HG02642 (cell line): ENCODE results near the gene MEGF11.

Experiments
- ATAC-seq: cut with Tn5 transposase; IDR thresholded peaks from one replicate; pipeline ENCODE4 v1.9.1; 2021; ENCODE audit warnings: mild to moderate bottlenecking; ENCODE audit not compliant: unreplicated experiment, poor library complexity

Gene MEGF11

GRCh38 chr15:66076591-66077319 is 176.8 kb downstream of the MEGF11 start:
- no peak for ATAC-seq

DNA sequence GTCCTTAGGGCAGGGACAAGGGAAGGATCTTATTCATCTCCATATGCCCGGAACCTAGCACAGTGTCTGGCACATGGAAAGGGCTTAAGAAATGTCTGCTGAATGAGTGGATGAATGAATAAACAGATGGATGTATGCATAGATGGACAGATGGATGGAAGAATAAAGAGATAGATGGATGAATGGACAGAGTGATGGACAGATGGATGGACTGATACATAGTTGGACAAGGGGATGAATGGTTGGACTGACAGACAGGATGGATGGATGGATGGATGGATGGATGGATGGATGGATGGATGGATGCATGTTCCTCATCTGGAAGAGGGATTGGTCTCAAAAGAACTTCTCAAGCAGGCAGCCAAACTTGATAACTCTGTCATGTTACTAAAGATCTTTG is 177.6 kb downstream of the MEGF11 start:
- no peak for ATAC-seq

DNA sequence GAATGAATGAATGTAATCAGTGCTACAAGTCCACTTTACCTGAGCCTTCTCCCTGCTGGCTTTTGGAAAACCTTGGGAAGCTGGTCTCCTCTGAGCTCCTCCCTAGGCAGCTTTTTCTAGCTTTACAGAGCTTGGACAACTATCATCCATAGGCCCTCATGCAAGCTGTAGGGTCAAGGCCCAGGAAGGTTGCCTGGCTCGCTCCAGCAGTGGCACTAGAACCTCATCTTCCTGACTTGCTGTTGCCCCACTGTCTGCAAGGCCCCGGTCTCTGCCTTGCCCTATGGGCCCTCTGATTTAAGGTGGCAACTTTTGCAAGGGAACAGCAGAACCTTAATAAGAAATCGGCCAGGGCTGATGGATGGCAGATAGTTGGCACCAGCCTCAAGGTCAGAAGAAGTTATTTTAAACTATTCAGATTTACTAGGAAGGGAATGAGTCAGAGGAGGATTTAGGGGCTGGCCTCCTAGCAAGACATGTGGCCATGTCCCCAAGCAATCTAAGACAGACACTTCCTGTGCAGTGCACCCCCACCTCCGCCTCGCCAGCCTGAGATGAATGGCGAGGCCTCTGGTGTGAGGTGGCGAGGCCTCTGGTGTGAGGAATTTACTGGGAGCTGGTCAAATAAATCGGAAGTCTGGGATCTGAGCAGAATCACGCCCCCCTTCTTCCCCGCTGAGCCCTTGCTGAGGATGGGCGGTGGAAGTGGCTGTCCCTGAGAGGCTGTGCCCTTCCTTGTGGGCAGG is 180.8 kb downstream of the MEGF11 start:
- no peak for ATAC-seq

DNA sequence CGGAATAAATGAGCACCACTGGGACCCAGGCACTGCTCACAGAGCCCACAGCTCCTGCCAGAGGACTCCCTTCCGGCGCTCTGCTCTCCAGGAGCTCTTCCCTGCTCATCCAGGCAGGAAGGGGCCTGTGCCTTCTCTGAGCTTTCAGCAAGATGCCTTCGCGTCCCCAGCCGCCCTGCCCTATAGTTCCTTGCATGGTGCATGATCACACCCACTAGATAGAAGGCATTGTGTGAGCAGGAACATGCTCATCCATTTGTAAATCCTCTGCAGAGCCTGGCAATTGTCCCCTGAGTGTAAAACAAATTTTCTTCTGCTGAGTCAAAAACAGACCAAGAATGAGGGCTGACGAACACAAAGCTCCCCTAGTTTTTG is 181.6 kb downstream of the MEGF11 start:
- ATAC-seq: no peak

DNA sequence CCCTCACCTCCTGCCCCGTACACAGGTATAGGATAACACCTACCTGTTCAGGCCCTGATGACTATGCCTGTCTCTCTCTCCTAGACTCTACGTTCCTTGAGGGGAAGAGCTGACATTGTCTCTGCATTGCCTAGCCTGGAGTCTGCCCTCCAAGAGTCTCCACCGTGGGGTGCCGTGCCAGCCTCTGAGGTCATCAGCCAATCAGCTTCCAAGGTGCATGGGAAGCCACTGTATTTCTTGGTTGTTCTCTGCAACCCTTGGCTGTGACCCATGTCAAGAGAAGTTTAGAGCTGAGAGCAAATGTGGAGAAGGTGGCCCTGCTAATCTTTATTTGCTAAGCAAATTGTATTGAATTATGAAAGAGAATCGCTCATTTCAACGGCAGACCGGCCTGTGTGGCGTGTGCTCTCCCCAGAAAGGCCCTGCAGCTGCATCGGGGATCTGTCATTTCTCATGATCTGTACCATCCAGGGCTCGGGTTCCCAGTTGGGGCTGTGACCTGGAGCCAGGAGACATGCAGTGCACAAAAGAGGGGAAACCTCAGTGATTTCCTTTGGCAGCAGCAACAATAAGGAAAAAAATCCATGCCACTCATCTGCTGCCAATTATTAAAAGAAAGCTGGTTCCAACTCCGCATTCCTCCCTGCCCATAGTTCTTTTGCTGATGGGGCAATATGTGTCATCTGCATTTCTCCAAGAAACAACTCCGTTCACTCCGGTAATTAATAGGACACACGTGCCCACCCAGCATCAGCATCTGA is 182.2 kb downstream of the MEGF11 start:
- no peak for ATAC-seq

DNA sequence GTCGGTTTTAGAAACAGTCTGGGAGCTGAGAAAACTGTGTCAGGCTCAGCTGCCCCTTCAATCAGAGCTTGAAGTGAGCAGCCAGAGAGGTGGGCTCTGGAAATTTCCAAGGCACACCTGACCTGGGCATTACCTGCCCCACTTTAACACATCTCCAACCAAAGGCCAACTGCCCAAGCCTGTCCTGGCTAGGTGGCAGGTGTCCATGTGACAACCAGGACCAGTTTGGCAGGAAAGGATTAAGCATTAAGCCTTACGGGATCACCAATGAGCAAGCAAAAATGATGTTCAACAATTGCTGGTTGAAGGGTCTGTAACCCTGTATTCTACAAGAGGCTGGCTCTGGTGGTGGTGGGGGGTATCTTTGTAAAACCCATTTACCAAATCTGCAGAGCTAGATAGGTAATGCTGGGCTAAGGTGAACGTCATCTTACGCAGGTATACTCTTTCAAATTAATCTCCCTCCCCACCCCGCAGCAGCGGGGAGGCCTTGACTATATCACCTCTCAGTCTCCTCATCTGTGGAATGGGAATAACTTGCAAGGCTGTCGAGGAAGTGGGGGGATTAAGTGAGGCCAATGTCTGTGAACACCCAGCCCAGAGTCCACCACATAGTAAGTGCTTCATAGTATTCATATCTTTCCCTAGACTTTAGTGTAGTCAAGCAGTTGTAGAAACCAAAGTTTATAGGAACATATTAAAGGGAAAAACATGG is 183.2 kb downstream of the MEGF11 start:
- ATAC-seq: no peak

- ATAC-seq: no peak
Observed at GRCh38 chr15:66069751-66070150, 183.8 kb downstream of the MEGF11 start.

DNA sequence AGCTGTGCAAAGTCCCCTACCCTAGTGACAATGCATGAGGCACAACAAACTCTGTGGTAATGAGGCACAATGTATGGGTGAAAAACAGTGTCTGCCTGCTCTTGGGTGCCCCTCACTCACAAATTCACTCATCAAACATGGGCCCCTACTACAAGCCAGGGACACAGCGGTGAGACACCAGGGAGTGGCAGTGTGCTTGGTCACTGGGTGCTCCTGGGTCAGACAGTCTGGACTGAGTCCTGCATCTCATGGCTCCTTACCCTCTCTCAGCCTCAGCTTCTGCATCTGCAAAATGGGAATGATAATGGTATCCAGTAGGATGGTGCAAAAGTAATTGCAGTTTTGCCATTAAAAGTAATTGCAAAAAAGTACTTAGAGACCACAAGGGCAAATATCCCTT is 184.7 kb downstream of the MEGF11 start:
- ATAC-seq: no peak

GRCh38 chr15:66067687-66068086 is 185.9 kb downstream of the MEGF11 start:
- no peak for ATAC-seq

DNA sequence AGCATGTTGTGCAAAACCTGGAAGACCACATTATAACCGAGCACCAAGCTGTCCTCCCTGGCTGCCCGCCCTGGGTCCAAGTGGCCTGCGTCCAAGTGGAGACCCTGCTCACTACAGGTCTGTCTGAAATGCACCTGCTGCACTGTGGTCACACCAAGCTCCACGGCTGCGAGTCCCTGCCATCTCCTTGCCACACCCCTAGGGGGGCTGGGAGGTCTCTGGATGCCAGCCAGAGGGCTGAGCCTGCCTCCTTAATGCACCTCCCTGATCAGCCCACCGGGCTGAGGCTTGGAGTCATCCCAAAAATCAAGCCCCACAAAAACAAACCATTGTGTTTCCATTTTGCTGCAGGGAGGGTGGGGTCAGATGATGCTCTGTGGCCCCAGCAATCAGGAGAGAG is 187.1 kb downstream of the MEGF11 start:
- ATAC-seq: no peak

DNA sequence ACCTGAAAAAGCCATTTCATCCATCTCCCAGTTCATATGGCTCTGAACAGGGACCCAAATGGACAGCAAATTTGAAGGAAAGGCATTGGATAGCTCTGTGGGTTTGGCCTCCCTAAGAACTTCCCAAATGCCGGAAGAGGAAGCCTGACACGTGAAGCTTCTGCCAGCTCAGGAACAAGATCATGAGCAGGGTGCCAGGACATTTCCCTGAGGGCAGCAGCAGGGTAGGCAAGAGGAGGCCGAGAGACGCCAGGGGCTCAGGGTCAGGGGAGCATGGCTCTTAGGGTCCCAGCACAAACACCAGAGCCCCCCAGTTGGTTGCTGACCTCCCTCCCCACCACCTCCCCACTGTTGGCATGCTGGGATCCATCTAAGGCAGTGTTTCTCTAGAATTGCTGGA is 187.5 kb downstream of the MEGF11 start:
- no peak for ATAC-seq

- ATAC-seq: no peak
Observed at GRCh38 chr15:66065325-66065724, 188.2 kb downstream of the MEGF11 start.

GRCh38 chr15:66063147-66063546 is 190.4 kb downstream of the MEGF11 start:
- ATAC-seq: no peak

DNA sequence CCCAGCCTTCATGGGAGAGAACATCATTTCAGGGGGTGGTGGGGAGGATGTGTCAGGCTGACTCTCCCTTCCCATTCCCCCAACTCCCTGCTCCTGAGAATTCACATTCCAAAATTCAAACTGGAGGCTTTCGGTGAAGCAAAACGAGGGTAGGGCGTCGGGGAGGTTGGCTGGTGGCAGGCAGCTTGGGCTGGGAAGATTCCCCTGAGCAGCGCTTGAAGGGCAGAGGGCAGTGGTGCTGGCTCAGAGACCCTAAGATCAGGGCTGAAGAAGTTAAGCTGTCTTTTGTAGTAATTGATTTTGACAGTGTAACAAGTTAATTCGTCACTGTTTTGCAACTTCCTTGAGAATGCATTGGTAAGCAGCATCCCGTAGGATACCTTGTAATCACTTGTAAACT is 196.5 kb downstream of the MEGF11 start:
- no peak for ATAC-seq

DNA sequence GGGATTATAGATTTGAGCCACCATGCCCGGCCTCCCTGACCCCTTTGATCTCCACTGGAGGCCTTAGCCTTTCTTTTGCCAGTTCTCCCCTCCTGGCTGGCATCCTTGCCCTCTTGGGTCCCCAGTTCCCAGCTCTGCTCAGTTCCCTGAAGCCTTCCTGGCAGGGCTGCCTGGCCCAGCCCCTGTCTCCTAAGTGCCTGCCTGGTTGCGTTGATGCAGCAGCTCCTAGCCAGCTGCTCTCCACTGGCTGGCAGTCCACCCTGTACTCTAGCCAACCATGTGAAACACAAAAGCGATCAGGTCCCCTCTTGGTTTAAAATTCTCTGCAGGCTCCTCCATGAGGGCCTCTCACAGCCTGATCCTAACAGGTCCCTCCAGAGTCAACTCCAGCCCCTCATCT is 199.6 kb downstream of the MEGF11 start:
- ATAC-seq: no peak

- ATAC-seq: no peak
Observed at GRCh38 chr15:66051833-66052232, 201.7 kb downstream of the MEGF11 start.

DNA sequence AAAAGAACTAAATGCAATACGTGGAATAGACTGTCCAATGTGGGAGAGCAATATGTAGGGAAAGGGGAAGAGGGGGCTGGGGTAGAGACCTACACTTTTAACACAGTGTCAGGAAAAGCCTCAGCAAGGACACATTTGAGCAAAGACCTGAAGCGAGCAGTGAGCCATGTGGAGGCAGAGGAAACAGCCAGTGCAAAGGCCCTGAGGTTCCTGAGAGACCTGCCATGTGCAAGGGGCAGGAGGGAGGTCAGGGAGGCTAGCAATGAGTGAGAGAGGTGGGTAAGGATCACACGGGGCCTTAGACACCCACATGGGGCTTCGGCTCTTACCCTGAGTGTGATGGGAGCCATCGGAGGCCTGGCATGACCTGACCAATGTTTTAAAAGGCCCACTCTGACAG is 203.3 kb downstream of the MEGF11 start:
- no peak for ATAC-seq

- ATAC-seq: no peak
Observed at GRCh38 chr15:66049353-66049752, 204.2 kb downstream of the MEGF11 start.

GRCh38 chr15:66047321-66048024 is 206.1 kb downstream of the MEGF11 start:
- ATAC-seq: no peak

- ATAC-seq: no peak
Observed at GRCh38 chr15:66046751-66047150, 206.8 kb downstream of the MEGF11 start.
